Dermis blood vessel endothelial cell (primary cell): ENCODE data around the gene LAMA4. TPM values are rescaled to one million over a fixed set of nuclear protein-coding genes. Genes with fewer than 3 reads are reported as not detected.
"Not testable (repeated sequence)": the region's sequence is repeated elsewhere in the genome, so short reads cannot be mapped to it uniquely, and the experiment has no call there.

Experiments
- DNase-seq: peaks from one replicate; pipeline ENCODE4 v3.0.0; 2010
- total RNA-seq: library from RNA; depleted of rRNA; stranded (reverse); fragments of >200 nt; gene quantifications from 2 replicates; pipeline ENCODE4 v1.2.3, GENCODE V29; 2014

LAMA4 gene
- total RNA-seq, 1 donor from 2014 or later = 842 TPM

DNA sequence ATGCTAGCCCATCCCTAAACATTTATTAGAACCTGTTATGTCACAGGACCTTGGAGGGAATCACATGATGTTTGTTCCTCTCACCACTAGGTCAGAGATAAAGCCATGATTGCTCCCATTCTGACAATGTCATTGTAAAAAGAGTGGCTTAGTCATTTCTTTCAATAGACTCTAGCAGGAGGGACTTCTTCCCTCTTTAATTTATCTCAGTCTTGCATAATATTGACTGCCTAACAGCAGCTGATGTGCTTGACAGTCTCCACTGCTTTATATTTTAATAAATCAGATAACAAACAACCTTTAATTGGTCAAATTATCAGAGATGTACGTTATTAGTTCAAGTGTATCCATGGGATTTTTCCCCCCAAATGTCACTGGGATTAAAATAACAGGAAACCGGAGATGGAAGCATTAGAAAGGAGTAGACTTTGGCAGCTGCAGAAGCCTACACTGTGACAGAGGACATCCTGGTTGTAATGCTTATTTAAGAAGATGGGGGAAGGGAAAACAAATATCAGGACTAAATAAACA lies 39.6 kb downstream of the LAMA4 start:
- DNase-seq = peak; percentile 77

DNA sequence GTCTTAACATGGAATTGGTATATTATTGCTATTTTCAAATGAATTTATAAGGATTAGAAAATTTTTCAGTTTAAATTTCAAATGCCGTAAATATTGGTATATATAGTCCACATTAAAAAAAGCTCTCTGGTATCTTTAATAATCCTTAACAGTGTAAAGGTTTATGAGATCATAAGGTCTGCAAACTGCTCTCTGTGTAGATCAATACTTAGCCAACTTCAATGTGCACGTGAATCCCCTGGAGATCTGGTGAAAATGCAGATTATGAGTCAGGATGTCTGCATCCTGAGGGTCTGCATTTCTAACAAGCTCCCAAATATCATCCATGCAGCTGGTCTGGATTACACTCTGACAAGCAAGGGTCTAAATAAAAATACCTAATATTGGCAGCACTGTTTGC lies 43.5 kb downstream of the LAMA4 start:
- DNase-seq = no peak

DNA sequence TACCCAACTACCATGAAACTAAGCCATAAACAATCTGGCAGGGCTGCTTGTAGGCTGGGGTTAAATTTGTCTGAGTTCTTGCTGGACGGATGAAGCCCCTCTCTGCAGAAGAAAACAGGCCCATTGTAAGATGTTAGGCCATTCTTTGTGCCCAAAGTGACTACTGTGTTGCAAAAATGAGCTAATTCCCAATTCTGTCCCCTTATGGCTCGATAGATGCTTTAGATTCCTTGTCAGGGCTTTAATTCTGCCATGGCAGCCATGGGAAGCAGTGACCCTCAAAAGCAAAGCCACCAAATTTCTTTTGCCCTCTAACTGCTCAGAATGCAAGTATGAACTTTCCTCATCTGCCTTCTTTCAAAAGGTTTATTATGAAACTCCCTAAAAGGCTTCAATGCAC lies 45.2 kb downstream of the LAMA4 start:
- DNase-seq = no peak

DNA sequence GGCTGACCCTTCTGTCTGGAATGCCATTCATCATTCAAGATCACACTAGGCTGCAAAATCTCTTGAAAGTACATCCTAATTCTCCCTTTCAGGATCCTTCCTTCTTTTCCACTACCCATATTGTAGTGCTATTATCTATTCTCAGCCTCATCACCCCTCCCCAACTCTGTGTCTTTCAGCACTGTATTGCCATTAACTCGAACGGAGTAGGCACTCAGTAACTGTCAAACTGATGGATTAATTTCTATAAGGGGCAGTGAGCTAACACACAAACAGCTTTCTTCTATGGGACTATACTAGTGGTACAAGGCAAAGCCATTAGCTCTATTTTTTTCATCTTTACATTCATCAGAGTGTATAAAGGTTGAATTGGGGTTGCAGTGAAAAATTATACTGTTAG lies 46.6 kb downstream of the LAMA4 start:
- DNase-seq = no peak

GRCh38 chr6:112207131-112207530 lies 47.2 kb downstream of the LAMA4 start:
- no peak for DNase-seq

- no peak for DNase-seq
Observed at GRCh38 chr6:112206110-112206458, 48.3 kb downstream of the LAMA4 start.

DNA sequence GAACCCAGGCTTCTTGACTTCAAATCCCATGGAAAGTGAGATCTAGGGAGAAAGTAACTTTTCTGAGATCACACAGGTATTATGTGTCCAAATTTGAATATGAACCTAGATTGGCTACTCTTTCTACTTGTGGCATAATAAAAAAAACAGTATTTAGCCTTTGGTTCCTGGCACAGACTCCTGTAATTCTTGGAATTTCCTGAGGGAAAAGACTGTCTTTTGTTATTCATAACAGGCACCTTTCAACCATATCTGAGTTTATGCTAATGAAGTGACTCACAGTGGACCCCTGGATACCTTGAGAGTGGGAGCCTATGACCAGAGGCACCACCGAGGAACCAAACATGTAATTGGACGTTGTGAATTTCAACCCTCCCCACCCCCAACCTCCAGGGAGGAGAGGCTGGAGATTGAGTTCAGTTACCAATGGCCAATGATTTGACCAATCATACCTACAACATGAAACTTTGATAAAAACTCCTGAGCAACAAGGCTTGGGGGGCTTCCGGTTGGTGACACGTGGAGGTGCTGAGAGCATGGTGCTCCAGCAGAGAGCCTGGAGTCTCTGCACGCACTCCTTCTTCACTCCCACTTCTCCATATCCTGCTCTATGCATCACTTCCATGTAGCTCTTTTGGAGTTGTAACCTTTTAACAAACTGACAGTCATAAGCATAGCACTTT lies 48.8 kb downstream of the LAMA4 start:
- peak; percentile 95 for DNase-seq

DNA sequence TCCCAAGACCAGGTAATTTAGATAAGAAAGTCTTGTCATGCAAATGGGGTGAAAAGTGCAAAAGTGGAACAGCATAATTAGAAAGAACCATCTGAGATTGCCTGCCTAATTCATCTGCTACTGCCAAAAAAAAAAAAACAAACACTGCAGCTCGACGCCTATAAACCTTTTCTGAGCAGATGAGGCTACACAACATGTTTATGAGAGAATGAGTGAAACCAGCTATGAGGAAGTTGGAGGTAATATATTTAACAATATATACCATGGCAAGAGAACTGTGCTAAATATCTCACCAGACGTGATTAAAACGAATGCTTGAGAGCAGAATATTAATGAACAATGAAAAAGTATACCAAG lies 50.0 kb downstream of the LAMA4 start:
- no peak for DNase-seq

DNA sequence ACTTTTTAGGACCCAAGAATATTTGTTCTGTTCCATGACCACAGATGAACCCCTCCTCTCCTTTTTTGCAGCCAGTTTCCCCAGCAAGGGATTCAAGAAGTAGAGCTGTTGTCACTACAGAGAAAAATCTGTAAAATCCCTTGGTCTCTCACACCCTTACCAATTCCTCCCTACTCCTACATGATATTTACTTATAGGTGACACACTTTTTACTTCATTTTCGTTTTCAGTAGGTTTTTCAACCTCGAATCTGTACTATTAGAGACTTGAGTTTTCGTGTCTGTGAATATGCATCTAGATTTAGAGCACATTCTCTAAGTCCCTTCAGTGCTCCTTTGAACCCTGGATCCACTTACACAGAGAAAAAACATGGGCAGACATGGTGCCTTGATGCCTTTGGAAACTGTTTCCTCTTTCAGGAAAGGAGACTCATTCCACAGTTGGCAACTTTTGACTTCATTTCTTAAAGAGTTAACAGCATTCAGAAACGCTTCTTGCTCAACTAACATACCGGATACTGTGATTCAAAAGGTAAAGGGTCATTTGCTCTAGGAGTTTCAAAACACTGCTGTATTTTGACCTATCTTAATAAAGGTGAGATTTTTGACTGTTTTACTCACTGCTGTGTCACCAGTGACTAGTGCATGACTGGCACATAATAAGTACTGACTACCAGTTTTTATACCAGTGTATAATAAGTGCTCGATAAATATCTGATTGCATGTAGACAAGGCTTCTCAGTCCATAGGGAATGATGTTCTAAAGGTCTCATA lies 50.6 kb downstream of the LAMA4 start:
- DNase-seq = peak; percentile 88

- no peak for DNase-seq
Observed at GRCh38 chr6:112202639-112203341, 51.6 kb downstream of the LAMA4 start.

- not testable (repeated sequence) for DNase-seq
Observed at GRCh38 chr6:112200185-112200914, 54.0 kb downstream of the LAMA4 start.

DNA sequence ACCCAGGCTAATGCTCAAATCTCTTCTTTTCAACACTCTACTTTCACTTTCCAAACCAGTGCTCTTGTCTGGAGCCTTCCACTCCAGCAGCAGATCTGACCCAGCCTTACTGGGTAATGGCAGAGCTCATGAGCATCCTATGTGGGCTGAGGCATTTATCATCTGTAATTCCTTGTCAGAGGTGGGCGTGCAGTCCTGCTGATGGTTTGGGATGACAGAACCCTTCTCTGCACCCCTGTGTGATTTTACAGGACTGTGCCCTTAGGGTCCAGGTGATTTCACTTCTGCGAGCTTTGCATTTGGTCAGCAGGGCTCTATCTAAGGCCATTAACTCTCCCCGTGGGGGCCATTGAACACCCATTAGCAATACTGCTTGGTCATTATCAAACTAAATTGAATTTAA lies 55.4 kb downstream of the LAMA4 start:
- no peak for DNase-seq

GRCh38 chr6:112198582-112198981 lies 55.8 kb downstream of the LAMA4 start:
- peak; percentile 52 for DNase-seq

DNA sequence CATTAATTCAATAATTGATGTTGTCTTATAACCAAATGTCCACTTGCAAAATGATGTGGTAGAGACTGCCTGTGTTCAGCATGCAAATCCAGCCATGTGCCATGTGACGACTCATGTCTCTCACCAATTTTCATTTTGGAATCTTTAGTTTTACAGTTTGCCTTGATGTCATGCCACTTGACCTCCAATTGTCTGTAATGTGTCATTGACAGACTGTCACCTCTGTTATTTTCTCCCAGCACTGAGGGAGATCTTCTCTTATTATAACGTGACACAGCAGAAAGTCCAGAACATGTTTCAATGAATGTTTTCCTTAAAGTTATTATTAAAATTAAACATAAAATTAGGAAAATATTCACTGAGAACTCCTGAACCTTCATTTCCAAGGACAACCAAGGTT lies 56.7 kb downstream of the LAMA4 start:
- no peak for DNase-seq

DNA sequence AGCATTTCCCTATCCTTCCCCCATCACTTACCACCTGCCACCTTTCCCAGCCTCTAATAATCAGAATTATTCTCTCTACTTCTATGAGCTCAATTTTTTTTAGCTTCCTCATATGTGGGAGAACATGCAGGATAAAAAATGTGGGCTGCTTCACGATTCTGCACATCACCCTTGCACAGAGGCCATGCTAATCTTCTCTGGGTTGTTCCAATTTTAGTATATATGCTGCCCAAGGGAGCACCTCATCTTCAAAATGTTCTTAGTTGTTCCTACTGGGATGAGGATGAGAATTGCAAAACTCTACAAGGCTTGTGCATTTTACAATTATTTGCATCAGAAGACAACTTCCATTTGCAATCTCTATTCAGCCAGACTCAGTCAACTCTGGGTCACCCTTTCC lies 58.1 kb downstream of the LAMA4 start:
- no peak for DNase-seq

DNA sequence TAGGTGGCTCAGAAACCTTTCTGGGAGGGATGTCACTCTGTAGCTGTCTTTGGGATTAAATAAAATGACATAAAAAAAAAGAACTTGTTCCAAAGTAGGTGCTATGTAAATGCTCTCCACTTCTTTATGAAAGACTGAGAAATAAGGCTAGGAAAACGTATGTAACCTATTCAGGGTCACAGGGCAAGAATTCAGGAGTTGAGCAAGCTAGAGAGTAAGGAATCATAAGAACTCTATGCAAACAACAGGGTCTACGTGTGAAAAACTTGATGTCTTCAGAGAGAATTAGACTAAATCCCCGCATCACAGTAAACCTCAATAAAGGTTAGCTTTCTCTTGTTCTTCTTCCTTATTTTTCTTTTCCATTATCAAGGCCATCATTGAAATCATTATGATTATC lies 59.2 kb downstream of the LAMA4 start:
- no peak for DNase-seq

DNA sequence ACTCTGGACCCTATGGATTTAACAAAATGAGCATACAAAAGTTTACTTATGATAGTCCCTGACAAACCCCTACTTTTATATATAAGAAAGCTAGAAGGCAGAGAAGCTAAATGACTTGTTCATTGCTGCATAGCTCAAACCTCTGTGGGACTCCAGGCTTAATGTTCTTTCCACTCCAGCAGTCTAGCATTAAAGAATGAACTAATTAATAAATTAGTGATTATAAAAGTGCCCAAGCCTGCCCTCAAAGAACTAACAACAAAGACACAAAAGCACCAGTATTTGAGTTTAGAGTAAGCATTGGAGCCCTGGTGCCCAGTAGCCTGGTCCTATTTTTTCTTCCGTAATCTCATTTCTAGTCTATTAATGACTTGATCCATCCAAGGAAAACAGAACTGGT lies 59.9 kb downstream of the LAMA4 start:
- no peak for DNase-seq

DNA sequence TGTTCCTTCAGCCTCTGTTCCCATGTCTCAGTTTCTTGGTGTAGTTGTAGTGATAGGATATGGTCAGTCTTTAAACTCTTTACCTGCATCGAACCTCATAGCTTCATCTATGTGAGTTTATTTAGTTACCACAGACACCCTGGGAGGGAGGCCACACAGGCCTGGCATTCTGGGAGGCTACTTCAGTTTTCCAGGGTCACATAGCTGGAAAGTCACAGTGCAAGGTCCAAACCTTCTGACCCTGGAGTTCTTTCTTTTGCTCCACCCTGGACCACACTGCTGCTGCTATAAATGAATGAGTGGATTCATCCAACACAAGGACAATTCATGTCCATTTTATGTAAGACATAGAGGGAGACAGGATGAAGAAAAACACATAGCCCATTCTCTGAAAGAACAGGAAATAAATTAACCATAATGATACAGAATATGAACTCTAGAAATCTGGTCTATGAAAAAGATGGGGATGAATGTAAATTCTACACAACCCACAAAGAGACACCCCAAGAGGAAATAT lies 60.8 kb downstream of the LAMA4 start:
- no peak for DNase-seq

DNA sequence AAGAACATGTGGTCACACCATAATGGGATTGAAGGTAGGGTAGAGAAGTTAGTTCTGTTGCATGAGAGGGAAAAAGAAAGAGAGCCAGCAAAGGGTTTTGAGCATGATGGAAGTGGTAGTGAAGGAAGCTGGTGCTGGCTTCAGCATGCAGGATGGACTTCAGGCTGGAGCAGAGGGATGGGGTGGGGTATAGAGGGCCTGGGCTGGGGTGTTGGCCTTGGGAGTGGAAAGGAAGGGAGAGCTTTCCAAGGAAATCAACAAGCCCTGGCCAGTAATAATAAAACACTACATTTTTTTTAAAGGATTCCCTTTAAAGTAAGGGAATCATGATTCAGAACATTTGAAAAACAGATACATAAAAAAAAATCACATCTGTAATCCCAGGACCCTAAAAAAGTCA lies 61.2 kb downstream of the LAMA4 start:
- DNase-seq = no peak

DNA sequence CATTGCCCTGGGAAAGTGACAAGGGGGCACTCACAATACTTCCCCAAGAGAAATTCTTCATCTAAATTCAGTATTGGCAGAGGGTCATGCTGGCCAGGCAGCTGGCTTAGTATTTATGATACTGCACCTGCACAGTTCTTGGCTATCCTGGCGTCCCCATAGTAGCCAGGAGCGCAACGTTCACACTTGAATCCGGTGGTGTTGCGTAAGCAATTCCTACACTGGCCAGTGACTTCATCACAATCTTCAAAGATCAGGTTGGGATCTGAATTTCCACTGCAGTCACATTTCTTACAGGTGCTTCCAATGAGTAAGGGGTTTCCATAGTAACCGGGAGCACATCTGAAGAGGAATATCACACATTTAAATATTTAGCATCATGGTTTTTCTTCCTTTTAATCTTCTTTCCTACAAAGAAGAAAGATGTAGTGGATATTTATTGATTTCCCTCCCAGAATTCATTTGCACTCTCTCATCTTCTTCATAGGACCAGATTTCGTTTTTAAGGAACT lies 62.8 kb downstream of the LAMA4 start:
- no peak for DNase-seq

DNA sequence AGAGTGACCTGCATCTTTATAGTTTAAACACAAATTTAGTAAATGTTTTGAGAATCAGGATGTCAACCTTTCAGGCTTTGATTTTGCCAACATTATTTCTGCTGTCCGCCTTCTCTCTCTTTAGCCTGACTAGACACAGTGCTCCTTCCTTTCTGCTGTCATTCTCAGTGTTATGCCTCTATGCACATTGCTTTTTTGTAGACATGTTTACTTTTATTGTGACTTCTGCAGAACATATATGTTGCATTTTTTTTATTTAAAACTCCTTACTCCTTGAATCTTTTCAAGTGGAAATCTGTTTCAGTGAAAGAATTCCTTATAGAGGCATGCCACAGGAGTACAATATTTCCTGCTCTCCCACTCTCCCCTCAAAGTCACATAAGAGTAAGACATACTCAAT lies 64.2 kb downstream of the LAMA4 start:
- DNase-seq = no peak

DNA sequence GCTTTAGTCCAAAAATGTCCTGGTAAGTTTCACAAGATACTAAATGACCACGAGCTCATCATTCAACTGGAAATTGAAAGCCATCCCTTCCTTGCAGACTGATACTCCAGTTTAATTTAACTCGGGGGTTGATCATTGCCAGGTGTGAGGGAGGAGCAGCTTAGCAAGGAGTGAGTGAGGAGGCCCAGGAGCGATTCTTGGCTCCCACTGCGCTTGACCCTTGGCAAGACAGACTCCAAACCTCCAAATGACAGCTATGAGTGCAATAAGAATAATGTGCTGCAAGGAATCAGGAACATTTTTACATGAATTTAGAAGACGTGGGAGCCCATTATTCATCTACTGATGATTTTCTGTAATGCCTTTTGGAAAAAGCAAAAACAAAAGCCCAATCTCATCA lies 64.9 kb downstream of the LAMA4 start:
- DNase-seq = no peak

- no peak for DNase-seq
Observed at GRCh38 chr6:112188906-112189305, 65.5 kb downstream of the LAMA4 start.
